Neuronal stem cell (in vitro differentiated cells): Measurements from ENCODE around the gene WWC1.

Source experiments
- DNase-seq: peaks from one replicate; pipeline ENCODE4 v3.0.0-alpha.2; 2013; ENCODE audit warnings: low spot score
- H2AFZ ChIP-seq: one replicate; pipeline ENCODE4 v1.6.1; 2013; ENCODE audit warnings: mild to moderate bottlenecking, low read length, inconsistent platforms
- H2AK5ac ChIP-seq: 2 replicates; pipeline ENCODE4 v1.6.1; 2013; ENCODE audit warnings: low read depth, mild to moderate bottlenecking, inconsistent platforms, low read length, moderate library complexity, mixed read lengths
- H2BK120ac ChIP-seq: 2 replicates; pipeline ENCODE4 v1.6.1; 2013; ENCODE audit warnings: low read depth, mild to moderate bottlenecking, inconsistent platforms, low read length, moderate library complexity, mixed read lengths
- H2BK12ac ChIP-seq: one replicate; pipeline ENCODE4 v1.6.1; 2013; ENCODE audit warnings: low read length, inconsistent platforms
- H2BK15ac ChIP-seq: 2 replicates; pipeline ENCODE4 v1.6.1; 2013; ENCODE audit warnings: mild to moderate bottlenecking, low read length, inconsistent platforms, mixed read lengths
- H2BK5ac ChIP-seq: one replicate; pipeline ENCODE4 v1.6.1; 2013; ENCODE audit warnings: inconsistent platforms, mild to moderate bottlenecking, low read length, moderate library complexity
- H3K14ac ChIP-seq: one replicate; pipeline ENCODE4 v1.6.1; 2013; ENCODE audit warnings: low read length, inconsistent platforms
- H3K18ac ChIP-seq: 2 replicates; pipeline ENCODE4 v1.6.1; 2013; ENCODE audit warnings: low read length, inconsistent platforms
- H3K23ac ChIP-seq: 2 replicates; pipeline ENCODE4 v1.6.1; 2013; ENCODE audit warnings: low read depth, mild to moderate bottlenecking, mixed read lengths, low read length, inconsistent platforms; ENCODE audit not compliant: poor library complexity
- H3K27ac ChIP-seq: replicated peaks from 3 replicates; pipeline ENCODE4 v1.5.1; 2013; ENCODE audit warnings: low read length, inconsistent platforms
- H3K27me3 ChIP-seq, 3 experiments: 2 replicates each; pipeline ENCODE4 v1.6.1; 2013; ENCODE audit warnings: low read length in 3 of 3, mild to moderate bottlenecking in 2 of 3, inconsistent platforms in 1 of 3, low read depth in 1 of 3, mixed read lengths in 1 of 3, moderate library complexity in 1 of 3; ENCODE audit not compliant: control insufficient read depth in 3 of 3, insufficient read depth in 3 of 3
- H3K36me3 ChIP-seq, 2 donors: replicated peaks in 1 of 2; 2 replicates each; pipeline ENCODE4 v1.6.1; 2013; ENCODE audit warnings: low read length in 2 of 2; ENCODE audit not compliant: control insufficient read depth in 2 of 2, insufficient read depth in 2 of 2
- H3K4ac ChIP-seq: 2 replicates; pipeline ENCODE4 v1.6.1; 2013; ENCODE audit warnings: inconsistent platforms, mild to moderate bottlenecking, low read length, moderate library complexity
- H3K4me1 ChIP-seq, 2 donors: 1 replicate in 1 of 2; 2 replicates in 1 of 2; pipeline ENCODE4 v1.6.1; 2013; ENCODE audit warnings: low read length in 2 of 2, low read depth in 1 of 2; ENCODE audit not compliant: control insufficient read depth in 2 of 2, insufficient read depth in 1 of 2
- H3K4me2 ChIP-seq: one replicate; pipeline ENCODE4 v1.6.1; 2013; ENCODE audit warnings: mild to moderate bottlenecking, low read length, inconsistent platforms; ENCODE audit not compliant: insufficient read depth, poor library complexity, severe bottlenecking
- H3K4me3 ChIP-seq, 2 donors: 2 replicates each; pipeline ENCODE4 v1.5.1; 2013; ENCODE audit warnings: low read length in 2 of 2, mild to moderate bottlenecking in 2 of 2, inconsistent platforms in 1 of 2, moderate library complexity in 1 of 2
- H3K79me1 ChIP-seq: one replicate; pipeline ENCODE4 v1.6.1; 2013; ENCODE audit warnings: low read depth, mild to moderate bottlenecking, inconsistent platforms, low read length, moderate library complexity
- H3K9ac ChIP-seq: one replicate; pipeline ENCODE4 v1.6.1; 2013; ENCODE audit warnings: mild to moderate bottlenecking, low read depth, low read length, inconsistent platforms; ENCODE audit not compliant: poor library complexity
- H3K9me3 ChIP-seq, 2 donors: replicated peaks in 1 of 2; 2 replicates each; pipeline versions ENCODE3 to v1.6.1; 2013; ENCODE audit warnings: low read length in 2 of 2, mild to moderate bottlenecking in 2 of 2, inconsistent platforms in 1 of 2, low read depth in 1 of 2, mixed read lengths in 1 of 2, moderate library complexity in 1 of 2; ENCODE audit not compliant: control insufficient read depth in 2 of 2, insufficient read depth in 1 of 2
- H4K8ac ChIP-seq: one replicate; pipeline ENCODE4 v1.6.1; 2013; ENCODE audit warnings: low read depth, mild to moderate bottlenecking, inconsistent platforms, low read length, moderate library complexity
- H4K91ac ChIP-seq: one replicate; pipeline ENCODE4 v1.6.1; 2013; ENCODE audit warnings: low read length, low read depth, mild to moderate bottlenecking, inconsistent platforms; ENCODE audit not compliant: poor library complexity
- WGBS, 2 donors: extraction: QIAGEN DNeasy Blood & Tissue Kit; methylation state at CpG; one replicate each; pipeline ENCODE4 v1.1.7; 2013; ENCODE audit warnings: missing lambda C conversion rate in 2 of 2, mixed read lengths in 1 of 2; ENCODE audit not compliant: insufficient read length in 2 of 2, insufficient replicate concordance in 1 of 2; ENCODE audit errors: extremely low coverage in 2 of 2; 5-methylcytosine and 5-hydroxymethylcytosine counted together

Gene WWC1

GRCh38 chr5:168291964-168292785 lies 730 bp downstream of the WWC1 start:
- no peak overlapping the region for H4K91ac ChIP-seq
- no CpG with 5 or more reads among the region's 64 CpGs for WGBS, 2 donors
- peak overlapping the region; percentile 86 for H3K4me2 ChIP-seq
- peak overlapping the region; percentile 88 for H3K9ac ChIP-seq
- H2BK5ac ChIP-seq = no peak overlapping the region
- no peaks in the 10 kb centered on the region for H3K36me3 ChIP-seq
- H3K27ac ChIP-seq = no peak overlapping the region
- no peaks in the 10 kb centered on the region for H3K27me3 ChIP-seq
- no peak overlapping the region for H2BK120ac ChIP-seq
- DNase-seq = no peak
- peak overlapping the region; percentile 68 to 94 for H3K4me3 ChIP-seq
- no peaks in the 10 kb centered on the region for H3K9me3 ChIP-seq
- peak overlapping the region; percentile 96 for H2AFZ ChIP-seq
- H3K4ac ChIP-seq = no peak overlapping the region
- H2BK12ac ChIP-seq = no peak overlapping the region
- peak overlapping the region; percentile 40 for H3K14ac ChIP-seq
- H3K79me1 ChIP-seq = no peaks in the 10 kb centered on the region
- H3K18ac ChIP-seq = peak overlapping the region; percentile 74
- peaks cover 19 to 25% of the 10 kb centered on the region in 2 donors for H3K4me1 ChIP-seq
- no peak overlapping the region for H3K23ac ChIP-seq
- no peak overlapping the region for H4K8ac ChIP-seq
- H2AK5ac ChIP-seq = no peak overlapping the region
- peak overlapping the region; percentile 23 for H2BK15ac ChIP-seq

GRCh38 chr5:168292786-168293696 lies 1.6 kb downstream of the WWC1 start:
- Histone ChIP-seq H2BK5ac (no peak overlapping the region), H3K4me2 (peak overlapping the region; percentile 86), H3K4ac (no peak overlapping the region), H3K4me3 (peak overlapping the region; percentile 68 to 71), H2AK5ac (no peak overlapping the region), H2BK12ac (no peak overlapping the region), H3K27ac (no peak overlapping the region), H3K14ac (no peak overlapping the region), H3K27me3 (no peaks in the 10 kb centered on the region), H2AFZ (peak overlapping the region; percentile 96), H3K9me3 (no peaks in the 10 kb centered on the region), H3K4me1 (peaks cover 19 to 25% of the 10 kb centered on the region in 2 donors), H3K79me1 (no peaks in the 10 kb centered on the region), H3K36me3 (no peaks in the 10 kb centered on the region), H3K23ac (no peak overlapping the region), H2BK120ac (no peak overlapping the region), H2BK15ac (no peak overlapping the region), H3K18ac (peak overlapping the region; percentile 11), H4K91ac (no peak overlapping the region), H4K8ac (no peak overlapping the region), H3K9ac (no peak overlapping the region)
- no CpG with 5 or more reads among the region's 18 CpGs for WGBS, 2 donors
- DNase-seq = no peak

- no peak overlapping the region for H4K8ac ChIP-seq
- H3K9ac ChIP-seq = no peak overlapping the region
- H3K4me1 ChIP-seq = peaks cover 29 to 33% of the 10 kb centered on the region in 2 donors
- H3K18ac ChIP-seq = no peak overlapping the region
- no peak overlapping the region for H2BK120ac ChIP-seq
- H4K91ac ChIP-seq = no peak overlapping the region
- H2BK5ac ChIP-seq = no peak overlapping the region
- no CpG with 5 or more reads among the region's 12 CpGs for WGBS, 2 donors
- H3K27me3 ChIP-seq = no peaks in the 10 kb centered on the region
- peak; percentile 70 for DNase-seq
- peak overlapping the region in 1 of 2 donors; percentile 29 for H3K4me3 ChIP-seq
- peak overlapping the region; percentile 41 for H3K4me2 ChIP-seq
- H2BK12ac ChIP-seq = no peak overlapping the region
- H2BK15ac ChIP-seq = no peak overlapping the region
- no peaks in the 10 kb centered on the region for H3K9me3 ChIP-seq
- no peaks in the 10 kb centered on the region for H3K36me3 ChIP-seq
- H3K23ac ChIP-seq = no peak overlapping the region
- H3K4ac ChIP-seq = no peak overlapping the region
- H3K14ac ChIP-seq = no peak overlapping the region
- H3K27ac ChIP-seq = peak overlapping the region; percentile 77
- no peaks in the 10 kb centered on the region for H3K79me1 ChIP-seq
- no peak overlapping the region for H2AK5ac ChIP-seq
- peak overlapping the region; percentile 85 for H2AFZ ChIP-seq
Observed at GRCh38 chr5:168295574-168296201, 4.2 kb downstream of the WWC1 start.
